Middle frontal gyrus (tissue), 1 donor: Measurements from ENCODE around the gene GJD3.

Experiments
- DNase-seq: peaks from one replicate; pipeline ENCODE4 v3.0.0-alpha.2; 2015; ENCODE audit warnings: low spot score; ENCODE audit errors: extremely low spot score

GJD3 gene

GRCh38 chr17:40352237-40352778 is 12.2 kb downstream of the GJD3 start:
- no peak for DNase-seq

GRCh38 chr17:40351359-40352236 is 12.9 kb downstream of the GJD3 start:
- DNase-seq, result no peak

- DNase-seq, result no peak
Measured at GRCh38 chr17:40350689-40351358, 13.7 kb downstream of the GJD3 start.

- DNase-seq, result no peak
Measured at GRCh38 chr17:40349895-40350688, 14.4 kb downstream of the GJD3 start.

GRCh38 chr17:40349477-40349894 is 15.1 kb downstream of the GJD3 start:
- no peak for DNase-seq

- DNase-seq, result no peak
Measured at GRCh38 chr17:40348562-40349476, 15.7 kb downstream of the GJD3 start.

GRCh38 chr17:40348136-40348504 is 16.4 kb downstream of the GJD3 start:
- no peak for DNase-seq

GRCh38 chr17:40347319-40348135 is 17.0 kb downstream of the GJD3 start:
- no peak for DNase-seq

GRCh38 chr17:40346765-40347158 is 17.8 kb downstream of the GJD3 start:
- no peak for DNase-seq

GRCh38 chr17:40345994-40346764 is 18.4 kb downstream of the GJD3 start:
- no peak for DNase-seq

GRCh38 chr17:40345161-40345993 is 19.2 kb downstream of the GJD3 start:
- no peak for DNase-seq

- DNase-seq, result no peak
Measured at GRCh38 chr17:40344421-40345160, 19.9 kb downstream of the GJD3 start.

- no peak for DNase-seq
Measured at GRCh38 chr17:40343219-40344119, 21.1 kb downstream of the GJD3 start.

- DNase-seq, result no peak
Measured at GRCh38 chr17:40342504-40343218, 21.9 kb downstream of the GJD3 start.

- DNase-seq, result no peak
Measured at GRCh38 chr17:40341808-40342503, 22.6 kb downstream of the GJD3 start.
